Activated CD4-positive, alpha-beta memory T cell treated with anti-CD3 and anti-CD28 coated beads for 36 hours (primary cell): Measurements from ENCODE around the gene ELN. TPM values are rescaled to one million over a fixed set of nuclear protein-coding genes. Genes with fewer than 3 reads are reported as not detected.

Source experiments
- CTCF ChIA-PET: fragments of 350-600 bp; sonication (Branson Sonifier 250); formaldehyde crosslinking; loops from one replicate; lab custom pipeline; 2021; ENCODE audit warnings: antibody characterized with exemption, inconsistent platforms; lab: Charles Lee
- POLR2A ChIA-PET: fragments of 350-600 bp; sonication (Branson Sonifier 250); formaldehyde crosslinking; loops from one replicate; lab custom pipeline; 2021; ENCODE audit warnings: antibody characterized with exemption; lab: Charles Lee
- DNase-seq: peaks from one replicate; pipeline ENCODE4 v3.0.0-alpha.2; 2020
- H3K27ac Mint-ChIP-seq: one replicate; pipeline ENCODE4 v1.8.0; 2021; ENCODE audit warnings: mixed read lengths
- H3K27me3 Mint-ChIP-seq: one replicate; pipeline ENCODE4 v1.8.0; 2021; ENCODE audit warnings: mixed read lengths
- H3K36me3 Mint-ChIP-seq: one replicate; pipeline ENCODE4 v1.8.0; 2021; ENCODE audit warnings: mixed read lengths
- H3K4me1 Mint-ChIP-seq: one replicate; pipeline ENCODE4 v1.8.0; 2021; ENCODE audit warnings: low read depth, mixed read lengths
- H3K4me3 Mint-ChIP-seq: one replicate; pipeline ENCODE4 v1.8.0; 2021; ENCODE audit warnings: mild to moderate bottlenecking, mixed read lengths
- H3K9me3 Mint-ChIP-seq: one replicate; pipeline ENCODE4 v1.8.0; 2021; ENCODE audit warnings: mixed read lengths
- intact Hi-C: fragments of 100-400 bp; cut with micrococcal nuclease; formaldehyde crosslinking; loops from one replicate; pipeline ENCODE4 v1.15.1; 2023
- total RNA-seq, 2 experiments: library from RNA; stranded (reverse); gene quantifications; one replicate each; pipeline ENCODE4 v1.2.3, GENCODE V29; 2021

Gene ELN
- total RNA-seq, 2 experiments from 2014 or later, result not detected

- Mint-ChIP-seq H3K4me3 (peak overlapping the region; percentile 73), H3K36me3 (peaks cover 9% of the 10 kb centered on the region), H3K27ac (peak overlapping the region; percentile 82), H3K27me3 (no peaks in the 10 kb centered on the region), H3K4me1 (peaks cover 17% of the 10 kb centered on the region), H3K9me3 (peaks cover 4% of the 10 kb centered on the region)
- intact Hi-C loops, result no loop called here
- ChIA-PET CTCF (no interaction called here), POLR2A (interaction anchor here (2.2 kb wide), 1 partner anchor 12 kb away, joined by 10 read pairs; the partner anchor contains the start of gene LIMK1)
- DNase-seq, result no peak
Measured at GRCh38 chr7:74095135-74095534, 67.2 kb downstream of the ELN start.

GRCh38 chr7:74097937-74098614, 70.1 kb downstream of the ELN start:
- ChIA-PET POLR2A (interaction anchor here (1.7 kb wide), 1 partner anchor 15 kb away, joined by 4 read pairs; the partner anchor contains the start of gene LIMK1), CTCF (no interaction called here)
- H3K4me1 Mint-ChIP-seq, result peaks cover 17% of the 10 kb centered on the region
- peaks cover 9% of the 10 kb centered on the region for H3K36me3 Mint-ChIP-seq
- intact Hi-C loops, result no loop called here
- H3K9me3 Mint-ChIP-seq, result peaks cover 4% of the 10 kb centered on the region
- H3K27ac Mint-ChIP-seq, result no peak overlapping the region
- DNase-seq, result no peak
- H3K27me3 Mint-ChIP-seq, result no peaks in the 10 kb centered on the region
- no peak overlapping the region for H3K4me3 Mint-ChIP-seq

- no peak for DNase-seq
- peaks cover 4% of the 10 kb centered on the region for H3K9me3 Mint-ChIP-seq
- intact Hi-C loops, result no loop called here
- peaks cover 10% of the 10 kb centered on the region for H3K36me3 Mint-ChIP-seq
- CTCF ChIA-PET, result no interaction called here
- POLR2A ChIA-PET, result interaction anchor here (1.7 kb wide), 1 partner anchor 16 kb away, joined by 4 read pairs; the partner anchor contains the start of gene LIMK1
- no peak overlapping the region for H3K27ac Mint-ChIP-seq
- no peak overlapping the region for H3K4me3 Mint-ChIP-seq
- peaks cover 10% of the 10 kb centered on the region for H3K4me1 Mint-ChIP-seq
- no peaks in the 10 kb centered on the region for H3K27me3 Mint-ChIP-seq
Measured at GRCh38 chr7:74099031-74099430, 71.1 kb downstream of the ELN start.

- H3K27ac Mint-ChIP-seq, result no peak overlapping the region
- CTCF ChIA-PET, result no interaction called here
- peaks cover 12% of the 10 kb centered on the region for H3K36me3 Mint-ChIP-seq
- DNase-seq, result no peak
- POLR2A ChIA-PET, result interaction anchor here (0.9 kb wide), 1 partner anchor 8 kb away, joined by 3 read pairs; no protein-coding TSS in a partner anchor
- H3K4me1 Mint-ChIP-seq, result no peaks in the 10 kb centered on the region
- intact Hi-C loops, result no loop called here
- H3K27me3 Mint-ChIP-seq, result no peaks in the 10 kb centered on the region
- H3K4me3 Mint-ChIP-seq, result no peak overlapping the region
- peaks cover 4% of the 10 kb centered on the region for H3K9me3 Mint-ChIP-seq
Measured at GRCh38 chr7:74101061-74101681, 73.2 kb downstream of the ELN start.

GRCh38 chr7:74103219-74103772, 75.3 kb downstream of the ELN start:
- no peaks in the 10 kb centered on the region for H3K27me3 Mint-ChIP-seq
- ChIA-PET POLR2A (no interaction called here), CTCF (no interaction called here)
- no peaks in the 10 kb centered on the region for H3K4me1 Mint-ChIP-seq
- intact Hi-C loops, result no loop called here
- no peak for DNase-seq
- H3K9me3 Mint-ChIP-seq, result no peaks in the 10 kb centered on the region
- no peak overlapping the region for H3K4me3 Mint-ChIP-seq
- no peak overlapping the region for H3K27ac Mint-ChIP-seq
- H3K36me3 Mint-ChIP-seq, result peaks cover 6% of the 10 kb centered on the region

- POLR2A ChIA-PET, result no interaction called here
- no peak overlapping the region for H3K4me3 Mint-ChIP-seq
- H3K27me3 Mint-ChIP-seq, result no peaks in the 10 kb centered on the region
- CTCF ChIA-PET, result no interaction called here
- H3K36me3 Mint-ChIP-seq, result peaks cover 6% of the 10 kb centered on the region
- intact Hi-C loops, result no loop called here
- no peaks in the 10 kb centered on the region for H3K9me3 Mint-ChIP-seq
- no peak for DNase-seq
- H3K4me1 Mint-ChIP-seq, result no peaks in the 10 kb centered on the region
- no peak overlapping the region for H3K27ac Mint-ChIP-seq
Measured at GRCh38 chr7:74104702-74105101, 76.7 kb downstream of the ELN start.

GRCh38 chr7:74105992-74106391, 78.0 kb downstream of the ELN start:
- CTCF ChIA-PET, result no interaction called here
- H3K36me3 Mint-ChIP-seq, result peaks cover 12% of the 10 kb centered on the region

GRCh38 chr7:74106846-74107245, 78.9 kb downstream of the ELN start:
- Mint-ChIP-seq H3K27ac (no peak overlapping the region), H3K9me3 (no peaks in the 10 kb centered on the region), H3K36me3 (peaks cover 12% of the 10 kb centered on the region), H3K27me3 (no peaks in the 10 kb centered on the region), H3K4me3 (no peak overlapping the region), H3K4me1 (no peaks in the 10 kb centered on the region)
- DNase-seq, result no peak
- ChIA-PET CTCF (no interaction called here), POLR2A (no interaction called here)
- intact Hi-C loops, result no loop called here

More at GRCh38 chr7:74105992-74106391, 78.0 kb downstream of the ELN start:
- H3K4me3 Mint-ChIP-seq, result no peak overlapping the region
- H3K27me3 Mint-ChIP-seq, result no peaks in the 10 kb centered on the region
- DNase-seq, result no peak
- H3K27ac Mint-ChIP-seq, result no peak overlapping the region
- no peaks in the 10 kb centered on the region for H3K9me3 Mint-ChIP-seq
- no peaks in the 10 kb centered on the region for H3K4me1 Mint-ChIP-seq
- POLR2A ChIA-PET, result no interaction called here
- intact Hi-C loops, result no loop called here

GRCh38 chr7:74115326-74115725, 87.4 kb downstream of the ELN start:
- H3K4me3 Mint-ChIP-seq, result no peak overlapping the region
- H3K36me3 Mint-ChIP-seq, result peaks cover 10% of the 10 kb centered on the region
- no peaks in the 10 kb centered on the region for H3K9me3 Mint-ChIP-seq
- DNase-seq, result no peak
- intact Hi-C loops, result no loop called here
- ChIA-PET POLR2A (no interaction called here), CTCF (no interaction called here)
- no peaks in the 10 kb centered on the region for H3K27me3 Mint-ChIP-seq
- H3K27ac Mint-ChIP-seq, result no peak overlapping the region
- no peaks in the 10 kb centered on the region for H3K4me1 Mint-ChIP-seq

GRCh38 chr7:74116356-74116755, 88.4 kb downstream of the ELN start:
- DNase-seq, result no peak
- Mint-ChIP-seq H3K36me3 (peaks cover 10% of the 10 kb centered on the region), H3K9me3 (no peaks in the 10 kb centered on the region), H3K27me3 (no peaks in the 10 kb centered on the region), H3K27ac (no peak overlapping the region), H3K4me3 (no peak overlapping the region), H3K4me1 (no peaks in the 10 kb centered on the region)
- ChIA-PET CTCF (interaction anchor here (0.6 to 0.7 kb wide), 3 partner anchors 111 to 341 kb away, joined by 3 read pairs; no protein-coding TSS in a partner anchor), POLR2A (no interaction called here)
- intact Hi-C loops, result no loop called here
